Measurements from ENCODE around the gene SDF2L1. TPM values are rescaled to one million over a fixed set of nuclear protein-coding genes. Genes with fewer than 3 reads are reported as not detected.
"Not testable (repeated sequence)": the region's sequence is repeated elsewhere in the genome, so short reads cannot be mapped to it uniquely, and the experiment has no call there.

Gene SDF2L1
- polyA plus RNA-seq, 1 experiment: 22.8 TPM

- no peak for DNase-seq (ENCODE audit: low read depth)
- ChIA-PET CTCF (no interaction called here), POLR2A (no interaction called here)
- H3K36me3 ChIP-seq (ENCODE audit: control insufficient read depth, insufficient read depth, low read length): peaks cover 34% of the 10 kb centered on the region
- TF ChIP-seq CTCF (IDR thresholded peaks at IDR 0.05; ENCODE audit: insufficient read depth, low read depth, low read length): no peak
- no peaks in the 10 kb centered on the region for H3K27me3 ChIP-seq (ENCODE audit: control insufficient read depth, insufficient read depth, low read length)
- no peak overlapping the region for H3K4me3 ChIP-seq (ENCODE audit: low read depth, low read length)
Observed at GRCh38 chr22:21691816-21692215, 49.7 kb downstream of the SDF2L1 start.

- CTCF ChIA-PET; POLR2A ChIA-PET; DNase-seq (ENCODE audit: low read depth); H3K4me3 ChIP-seq (ENCODE audit: low read depth, low read length); H3K27me3 ChIP-seq (ENCODE audit: control insufficient read depth, insufficient read depth, low read length): not testable (repeated sequence)
- peaks cover 34% of the 10 kb centered on the region for H3K36me3 ChIP-seq (ENCODE audit: control insufficient read depth, insufficient read depth, low read length)
Observed at GRCh38 chr22:21692856-21693255, 50.8 kb downstream of the SDF2L1 start.

GRCh38 chr22:21693333-21693998 lies 51.4 kb downstream of the SDF2L1 start:
- peaks cover 30% of the 10 kb centered on the region for H3K36me3 ChIP-seq (ENCODE audit: control insufficient read depth, insufficient read depth, low read length)
- no peak for TF ChIP-seq CTCF (IDR thresholded peaks at IDR 0.05; ENCODE audit: insufficient read depth, low read depth, low read length)
- H3K4me3 ChIP-seq (ENCODE audit: low read depth, low read length): no peak overlapping the region
- no peaks in the 10 kb centered on the region for H3K27me3 ChIP-seq (ENCODE audit: control insufficient read depth, insufficient read depth, low read length)
- ChIA-PET CTCF (interaction anchor here (1.2 kb wide), 1 partner anchor 28 kb away, joined by 3 read pairs; no protein-coding TSS in a partner anchor), POLR2A (no interaction called here)
- no peak for DNase-seq (ENCODE audit: low read depth)

Small RNA genes within 50 kb of the gene (small RNA-seq; reads per million reads assigned to genes)
- gene MIR301B (ENCODE audit: insufficient read length, low read depth, low replicate concordance): 132 reads per million, percentile 92 among the genes with 10 or more reads in this experiment

Other genes starting within 250 kb of the SDF2L1 start
- 0.50 and 0.54 TPM in 2 replicates for gene HIC2, start 224.9 kb upstream of the SDF2L1 start, polyA plus RNA-seq (2011; rRNA removed)
- 1.2 and 2.0 TPM in 2 replicates for gene TMEM191C, start 174.9 kb upstream of the SDF2L1 start, polyA plus RNA-seq (2011; rRNA removed)
- 0.06 and 0.11 TPM in 2 replicates for gene RIMBP3C, start 90.8 kb upstream of the SDF2L1 start, polyA plus RNA-seq (2011; rRNA removed)
- 47.3 and 61.9 TPM in 2 replicates for gene UBE2L3, start 74.6 kb upstream of the SDF2L1 start, polyA plus RNA-seq (2011; rRNA removed)
- gene YDJC, start 12.3 kb upstream of the SDF2L1 start, polyA plus RNA-seq (2011; rRNA removed): 14.6 and 20.0 TPM in 2 replicates
- 0.10 and 0.13 TPM in 2 replicates for gene CCDC116, start 9.5 kb upstream of the SDF2L1 start, polyA plus RNA-seq (2011; rRNA removed)
- 38.9 and 64.7 TPM in 2 replicates for gene PPIL2, start 23.7 kb downstream of the SDF2L1 start, polyA plus RNA-seq (2011; rRNA removed)
- 0.69 and 1.1 TPM in 2 replicates for gene YPEL1, start 93.5 kb downstream of the SDF2L1 start, polyA plus RNA-seq (2011; rRNA removed)
- 119 and 150 TPM in 2 replicates for gene MAPK1, start 225.3 kb downstream of the SDF2L1 start, polyA plus RNA-seq (2011; rRNA removed)